Tibial nerve (tissue), 4 donors: Measurements from ENCODE around the gene NTM. TPM values are rescaled to one million over a fixed set of nuclear protein-coding genes. Genes with fewer than 3 reads are reported as not detected.
A peak's percentile ranks its signal among the peaks of the same experiment; 100 is the strongest.

Experiments
- DNase-seq, 2 donors: peaks; one replicate each; pipeline ENCODE4 v3.0.0-alpha.2; 2019; ENCODE audit warnings: low spot score in 2 of 2
- H3K27ac ChIP-seq, 4 donors: fragments of 200-600 bp; sonication (generic) in 3 of 4; one replicate each; pipeline ENCODE4 v1.5.1; 2017 to 2019; ENCODE audit warnings: mild to moderate bottlenecking in 1 of 4
- H3K27me3 ChIP-seq, 2 donors: fragments of 200-600 bp; sonication (generic) in 1 of 2; one replicate each; pipeline versions ENCODE4 v1.5.1 to v1.6.0; 2017 to 2019
- H3K36me3 ChIP-seq, 3 donors: fragments of 200-600 bp; sonication (generic); one replicate each; pipeline ENCODE4 v1.5.1; 2018 to 2019
- H3K4me1 ChIP-seq, 4 donors: fragments of 200-600 bp; sonication (generic) in 3 of 4; one replicate each; pipeline ENCODE4 v1.5.1; 2017 to 2019
- H3K4me3 ChIP-seq, 4 donors: fragments of 200-600 bp; sonication (generic) in 3 of 4; one replicate each; pipeline ENCODE4 v1.5.1; 2017 to 2019; ENCODE audit warnings: mild to moderate bottlenecking in 1 of 4, moderate library complexity in 1 of 4
- H3K9me3 ChIP-seq, 4 donors: fragments of 200-600 bp; sonication (generic) in 3 of 4; one replicate each; pipeline ENCODE4 v1.5.1; 2017 to 2019
- CTCF ChIP-seq, 5 experiments: fragments of 200-600 bp in 3 of 5; fragments of 450-650 bp in 2 of 5; sonication (generic) in 3 of 5; IDR thresholded peaks; one replicate each; pipeline ENCODE4 v1.5.1; 2016 to 2019; ENCODE audit warnings: antibody characterized with exemption in 5 of 5, mild to moderate bottlenecking in 3 of 5, moderate library complexity in 2 of 5
- EP300 ChIP-seq, 2 donors: sonication (generic); formaldehyde crosslinking; IDR thresholded peaks; one replicate each; pipeline ENCODE4 v1.6.1; 2017; ENCODE audit warnings: antibody characterized with exemption in 2 of 2, mild to moderate bottlenecking in 1 of 2
- POLR2A ChIP-seq, 2 donors: fragments of 450-650 bp; IDR thresholded peaks; one replicate each; pipeline ENCODE4 v1.6.1; 2017; ENCODE audit warnings: antibody characterized with exemption in 2 of 2, mild to moderate bottlenecking in 2 of 2, moderate library complexity in 2 of 2
- WGBS, 2 donors: methylation state at CpG; one replicate each; pipeline ENCODE4 v1.1.5; 2018; 5-methylcytosine and 5-hydroxymethylcytosine counted together
- total RNA-seq, 4 donors: library from RNA; depleted of rRNA; stranded (reverse); fragments of >200 nt; gene quantifications; one replicate each; pipeline ENCODE4 v1.1.0, GENCODE V29; 2016

Gene NTM
- total RNA-seq, 4 donors from 2014 or later = 3.7 to 11.4 (median 10.8) TPM

DNA sequence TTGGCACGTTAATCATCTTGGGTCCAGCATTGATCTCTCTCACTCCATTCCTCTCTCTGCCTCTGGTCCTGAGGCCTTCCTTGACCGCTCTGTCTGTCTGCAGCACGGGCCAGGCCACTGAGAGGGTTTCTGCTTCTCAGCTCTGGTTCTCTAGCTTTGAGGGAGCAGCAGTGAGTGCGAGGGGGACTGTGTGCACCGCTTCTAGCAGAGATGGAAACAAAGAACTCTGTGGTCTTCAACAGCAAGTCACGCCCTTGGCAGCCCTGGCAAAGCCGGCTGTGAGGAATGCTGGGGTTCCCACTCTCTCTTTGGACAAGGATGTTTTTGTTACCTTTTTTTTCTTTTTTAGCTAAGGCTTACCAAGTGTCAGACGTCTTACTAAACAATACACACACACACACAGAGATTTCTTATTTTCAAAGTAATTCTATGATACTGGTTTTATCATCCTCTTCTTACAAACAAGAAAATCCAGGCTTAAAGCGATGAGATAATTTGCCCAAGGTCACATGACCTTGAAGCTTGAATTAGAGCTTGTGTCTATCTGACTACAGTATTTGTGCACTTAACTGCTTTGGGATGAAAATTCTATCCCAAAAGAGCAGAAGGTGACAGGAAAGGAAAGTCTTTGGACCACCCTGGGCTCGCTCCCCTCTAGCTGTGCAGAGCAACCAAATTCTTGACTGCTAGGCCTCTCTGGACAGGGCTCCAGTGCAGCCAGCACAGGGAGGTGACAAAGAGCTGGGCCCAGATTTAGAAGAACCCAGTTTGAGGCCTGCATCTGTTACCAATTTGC, 293.2 kb downstream of the NTM start:
- Histone ChIP-seq H3K27me3 (peaks cover 0 to 5% of the 10 kb centered on the region in 2 donors), H3K4me3 (peak overlapping the region in 1 of 4 donors; percentile 20), H3K36me3 (no peaks in the 10 kb centered on the region), H3K9me3 (no peaks in the 10 kb centered on the region), H3K27ac (peak overlapping the region; percentile 48 to 82 (median 69)), H3K4me1 (peaks cover 0 to 22% (median 1%) of the 10 kb centered on the region in 4 donors)
- TF ChIP-seq CTCF (IDR thresholded peaks at IDR 0.05) (no peak), POLR2A (IDR thresholded peaks at IDR 0.05) (peak in 1 of 2 donors; percentile 16), EP300 (IDR thresholded peaks at IDR 0.05) (peak in 1 of 2 donors; percentile 48)
- no peak for DNase-seq
- WGBS, 2 donors = 46 to 52% methylated on average over 10 of the region's 10 CpGs

DNA sequence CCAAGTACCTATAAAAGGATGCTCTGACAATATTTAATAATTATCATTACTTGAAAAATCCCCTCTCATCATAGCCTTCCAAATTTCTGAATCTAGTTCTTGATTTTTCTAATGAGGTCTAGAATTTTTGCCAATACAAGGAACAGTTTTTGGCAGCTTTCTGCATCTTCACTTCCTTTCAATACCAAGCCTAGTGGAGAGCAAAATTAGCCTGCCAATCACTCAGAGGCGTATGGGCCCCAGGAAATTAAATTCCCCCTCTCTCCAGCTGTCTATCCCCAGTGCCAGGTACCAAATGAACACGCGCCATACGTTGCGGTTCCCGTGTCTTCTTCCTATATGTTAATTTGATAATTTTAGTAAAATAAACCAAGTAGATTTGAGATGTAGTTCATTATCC, 293.9 kb downstream of the NTM start:
- peaks cover 0 to 5% of the 10 kb centered on the region in 2 donors for H3K27me3 ChIP-seq
- H3K27ac ChIP-seq = peak overlapping the region in 3 of 4 donors; percentile 56 to 82 (median 82)
- 83 to 89% methylated on average over 6 of the region's 6 CpGs for WGBS, 2 donors
- H3K4me1 ChIP-seq = peaks cover 0 to 22% (median 1%) of the 10 kb centered on the region in 4 donors
- H3K36me3 ChIP-seq = no peaks in the 10 kb centered on the region
- DNase-seq = no peak
- no peaks in the 10 kb centered on the region for H3K9me3 ChIP-seq
- no peak overlapping the region for H3K4me3 ChIP-seq
- TF ChIP-seq EP300 (IDR thresholded peaks at IDR 0.05) (no peak), CTCF (IDR thresholded peaks at IDR 0.05) (no peak), POLR2A (IDR thresholded peaks at IDR 0.05) (no peak)

- DNase-seq = no peak
- 63 to 67% methylated on average over 11 of the region's 11 CpGs for WGBS, 2 donors
- H3K4me3 ChIP-seq = no peak overlapping the region
Measured at GRCh38 chr11:131664816-131665215, 294.4 kb downstream of the NTM start.

GRCh38 chr11:131665344-131665968, 295.0 kb downstream of the NTM start:
- 52% methylated on average over 8 of the region's 8 CpGs for WGBS, 2 donors
- Histone ChIP-seq H3K9me3 (no peaks in the 10 kb centered on the region), H3K27ac (peak overlapping the region in 2 of 4 donors; percentile 82), H3K4me3 (no peak overlapping the region), H3K36me3 (no peaks in the 10 kb centered on the region), H3K4me1 (peaks cover 0 to 22% (median 1%) of the 10 kb centered on the region in 4 donors), H3K27me3 (no peaks in the 10 kb centered on the region)
- DNase-seq = no peak
- TF ChIP-seq CTCF (IDR thresholded peaks at IDR 0.05) = no peak
- no peak for TF ChIP-seq POLR2A (IDR thresholded peaks at IDR 0.05)
- no peak for TF ChIP-seq EP300 (IDR thresholded peaks at IDR 0.05)

More at GRCh38 chr11:131664816-131665215, 294.4 kb downstream of the NTM start:
- TF ChIP-seq CTCF (IDR thresholded peaks at IDR 0.05) (no peak), POLR2A (IDR thresholded peaks at IDR 0.05) (no peak), EP300 (IDR thresholded peaks at IDR 0.05) (no peak)
- H3K27me3 ChIP-seq = peaks cover 0 to 2% of the 10 kb centered on the region in 2 donors
- H3K9me3 ChIP-seq = no peaks in the 10 kb centered on the region
- H3K27ac ChIP-seq = peak overlapping the region in 2 of 4 donors; percentile 82
- H3K36me3 ChIP-seq = no peaks in the 10 kb centered on the region
- peaks cover 0 to 22% (median 1%) of the 10 kb centered on the region in 4 donors for H3K4me1 ChIP-seq

DNA sequence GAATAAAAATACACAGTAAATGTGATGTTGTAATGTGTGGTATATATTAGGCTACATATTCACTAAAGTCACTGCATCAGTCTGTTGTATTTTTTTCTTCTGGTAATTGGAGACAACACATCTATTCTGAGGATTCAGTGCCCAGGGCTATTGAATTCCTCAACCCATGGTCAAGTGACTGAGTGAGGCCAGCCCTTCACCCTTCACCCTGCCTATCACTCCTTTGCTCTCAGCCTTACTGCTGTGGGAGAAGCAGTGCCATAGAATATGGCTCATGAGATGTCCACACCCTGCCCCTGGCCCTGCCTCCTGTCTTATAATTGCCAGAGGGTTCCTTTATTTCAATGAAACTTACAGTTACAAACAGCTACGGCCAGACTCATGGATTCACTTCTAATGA, 295.6 kb downstream of the NTM start:
- DNase-seq = no peak

More for the DNA sequence above, 295.6 kb downstream of the NTM start:
- Histone ChIP-seq H3K27ac (no peak overlapping the region), H3K4me3 (no peak overlapping the region), H3K9me3 (no peaks in the 10 kb centered on the region), H3K27me3 (no peaks in the 10 kb centered on the region), H3K36me3 (no peaks in the 10 kb centered on the region), H3K4me1 (peaks cover 0 to 22% (median 1%) of the 10 kb centered on the region in 4 donors)
- no peak for TF ChIP-seq POLR2A (IDR thresholded peaks at IDR 0.05)
- WGBS, 2 donors = 81 to 89% methylated on average over 1 of the region's 1 CpG
